ENCODE results near the gene NHLRC1.

DNA sequence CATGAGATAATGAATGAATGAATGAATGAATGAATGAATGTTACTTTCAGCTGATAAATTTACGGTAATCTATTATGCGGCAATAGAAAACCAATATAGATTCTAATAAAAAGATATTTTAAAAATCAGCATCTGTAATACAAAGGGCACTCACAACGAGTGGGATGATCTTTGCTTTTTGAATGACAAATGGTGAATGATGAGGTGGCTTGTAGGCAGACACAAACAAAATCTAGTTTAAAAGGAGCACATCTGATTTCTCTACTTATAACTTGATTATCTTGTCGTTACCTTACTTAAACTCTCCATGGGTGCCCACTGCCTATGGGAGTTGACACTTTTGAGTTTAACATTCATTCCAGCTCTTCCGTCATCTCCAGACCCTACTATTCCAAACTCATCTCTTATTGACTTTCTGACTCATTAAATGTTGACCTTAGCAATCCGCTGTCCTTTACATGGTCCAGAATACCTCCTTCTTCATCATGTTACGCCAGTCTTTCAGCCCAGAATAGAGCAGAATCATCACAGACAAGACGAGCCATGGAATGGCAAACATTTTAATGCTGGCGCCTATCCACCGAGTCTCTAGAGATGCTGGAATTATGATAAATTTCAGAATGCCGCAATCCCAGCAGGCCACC, 41.3 kb downstream of the NHLRC1 start:
- TF ChIP-seq GATA2 (IDR thresholded peaks at IDR 0.05; ENCODE audit: low read depth, low read length) (no peak), GATA3 (IDR thresholded peaks at IDR 0.05; ENCODE audit: low read depth, low read length) (no peak)
